Kidney epithelial cell (primary cell): ENCODE data around the gene FMN1. TPM values are rescaled to one million over a fixed set of nuclear protein-coding genes. Genes with fewer than 3 reads are reported as not detected.

Experiments used
- DNase-seq: peaks from one replicate; pipeline ENCODE4 v3.0.0-alpha.2; 2010; ENCODE audit warnings: low read depth
- H3K27me3 ChIP-seq: 2 replicates; pipeline ENCODE4 v1.6.0; 2011; ENCODE audit warnings: low read length; ENCODE audit not compliant: control insufficient read depth, insufficient read depth
- H3K36me3 ChIP-seq: 2 replicates; pipeline ENCODE4 v1.5.1; 2011; ENCODE audit warnings: low read length; ENCODE audit not compliant: control insufficient read depth, insufficient read depth
- H3K4me3 ChIP-seq: 2 replicates; pipeline ENCODE4 v1.5.1; 2011; ENCODE audit warnings: low read depth, mild to moderate bottlenecking, control low read depth, low read length
- CTCF ChIP-seq: IDR thresholded peaks from 2 replicates; pipeline ENCODE4 v1.5.1; 2011; ENCODE audit warnings: mild to moderate bottlenecking, moderate library complexity, low read length, control low read depth, inconsistent platforms; ENCODE audit not compliant: insufficient read depth, poor library complexity, severe bottlenecking
- total RNA-seq: library from RNA; depleted of rRNA; stranded (reverse); fragments of >200 nt; gene quantifications from 2 replicates; pipeline ENCODE4 v1.2.3, GENCODE V29; 2015

FMN1 gene
- total RNA-seq, 1 donor from 2014 or later: 4.5 TPM

DNA sequence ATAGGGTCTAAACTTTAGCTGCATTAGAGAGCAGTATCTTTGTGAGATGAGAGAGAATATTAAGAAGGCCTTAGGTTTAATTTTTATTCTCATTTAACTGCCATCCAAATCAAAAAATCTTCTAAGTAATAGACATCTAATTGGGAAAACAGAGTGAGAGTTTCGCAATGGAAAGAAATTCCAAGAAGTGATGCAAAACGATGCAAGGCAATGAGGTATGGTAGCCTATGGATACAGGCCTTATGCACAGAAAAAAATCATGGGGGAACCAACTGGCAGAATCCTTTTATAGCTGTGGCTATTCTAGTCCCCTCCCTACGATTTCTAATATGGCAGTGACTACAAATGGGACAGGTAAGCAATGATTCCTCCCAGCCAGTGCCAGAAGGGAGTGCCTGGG is 250.8 kb downstream of the FMN1 start:
- no peak for TF ChIP-seq CTCF
- H3K4me3 ChIP-seq: no peak overlapping the region
- H3K27me3 ChIP-seq: no peaks in the 10 kb centered on the region
- no peak for DNase-seq
- H3K36me3 ChIP-seq: no peaks in the 10 kb centered on the region

DNA sequence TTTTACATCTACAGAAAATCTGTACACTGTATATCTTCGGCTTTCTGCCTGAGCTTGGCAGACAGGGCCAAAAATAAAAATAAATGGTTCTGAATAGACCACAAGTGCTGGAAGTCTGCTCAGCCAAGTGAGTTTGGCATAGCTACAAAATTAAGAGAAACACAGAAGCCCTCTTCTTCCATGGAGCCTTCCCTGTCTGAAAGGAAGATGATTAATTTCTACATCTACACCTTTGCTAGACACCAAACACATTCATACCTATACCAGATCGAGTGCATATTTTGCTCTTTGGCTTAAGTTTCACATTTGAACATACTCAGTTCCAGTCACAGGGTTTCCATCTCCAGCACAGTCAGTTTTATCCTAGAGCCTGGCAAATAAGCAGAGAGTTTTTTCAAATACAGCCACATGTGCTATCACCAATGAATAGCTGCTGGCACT is 252.1 kb downstream of the FMN1 start:
- no peaks in the 10 kb centered on the region for H3K27me3 ChIP-seq
- no peak for DNase-seq
- TF ChIP-seq CTCF: no peak
- no peaks in the 10 kb centered on the region for H3K36me3 ChIP-seq
- H3K4me3 ChIP-seq: no peak overlapping the region

DNA sequence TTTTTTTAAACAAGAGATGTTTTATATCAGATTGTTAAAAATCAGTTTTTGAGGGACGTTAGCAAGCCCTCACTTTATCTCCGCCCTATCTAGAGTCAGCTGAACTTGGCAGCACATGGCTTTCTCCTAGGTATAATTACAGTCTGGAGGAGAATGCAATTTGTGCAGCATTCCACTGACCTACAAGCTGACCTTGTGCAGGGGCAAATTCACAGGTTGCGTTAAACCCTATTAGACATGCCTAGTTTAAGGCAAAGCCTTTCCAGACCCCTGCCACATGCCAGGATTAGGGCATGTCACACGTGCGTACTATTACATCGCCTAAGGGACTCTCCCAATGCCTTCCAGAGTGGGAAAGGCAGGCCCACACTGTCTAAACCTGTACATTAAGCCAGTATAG is 252.7 kb downstream of the FMN1 start:
- Histone ChIP-seq H3K27me3 (no peaks in the 10 kb centered on the region), H3K4me3 (no peak overlapping the region), H3K36me3 (no peaks in the 10 kb centered on the region)
- no peak for DNase-seq
- TF ChIP-seq CTCF: no peak

GRCh38 chr15:32936976-32937375 is 257.5 kb downstream of the FMN1 start:
- Histone ChIP-seq H3K36me3 (no peaks in the 10 kb centered on the region), H3K4me3 (no peak overlapping the region), H3K27me3 (no peaks in the 10 kb centered on the region)
- TF ChIP-seq CTCF: no peak
- no peak for DNase-seq

GRCh38 chr15:32936283-32936918 is 258.1 kb downstream of the FMN1 start:
- TF ChIP-seq CTCF: peak; percentile 47
- no peak overlapping the region for H3K4me3 ChIP-seq
- no peaks in the 10 kb centered on the region for H3K36me3 ChIP-seq
- DNase-seq: no peak
- H3K27me3 ChIP-seq: no peaks in the 10 kb centered on the region

GRCh38 chr15:32935139-32935538 is 259.4 kb downstream of the FMN1 start:
- Histone ChIP-seq H3K27me3 (no peaks in the 10 kb centered on the region), H3K36me3 (no peaks in the 10 kb centered on the region), H3K4me3 (no peak overlapping the region)
- DNase-seq: no peak
- no peak for TF ChIP-seq CTCF
